ENCODE data around the gene TENM4.
"Not testable (repeated sequence)": the region's sequence is repeated elsewhere in the genome, so short reads cannot be mapped to it uniquely, and the experiment has no call there.

TENM4 gene

DNA sequence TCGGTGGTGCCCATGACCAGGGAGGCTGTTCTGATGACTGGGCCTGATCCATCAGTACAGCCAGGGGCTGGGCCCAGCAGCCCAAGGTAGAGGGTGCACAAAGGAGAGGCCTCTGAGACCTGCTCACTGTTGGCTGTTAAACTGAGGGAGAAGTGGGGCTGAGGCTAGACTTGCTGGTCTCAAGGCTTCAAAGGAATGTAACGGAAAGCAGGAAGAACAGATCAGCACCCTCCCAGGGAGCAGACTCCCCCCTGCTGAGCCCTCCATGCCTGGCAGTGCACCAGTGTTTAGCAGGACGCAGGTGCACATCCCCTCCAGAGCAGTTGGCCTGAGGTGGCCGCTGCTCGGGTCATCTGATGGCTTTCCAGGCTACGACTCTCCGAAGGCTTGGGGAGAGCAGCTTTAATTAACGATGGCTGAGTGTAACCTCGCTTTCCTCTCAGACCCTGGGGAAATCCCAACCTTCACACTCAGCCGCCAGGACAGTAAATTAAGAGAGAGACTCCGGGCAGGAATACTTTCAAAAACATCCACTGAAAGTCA, 610.5 kb downstream of the TENM4 start:
- no peak for DNase-seq
- in situ Hi-C loops (cut with HindIII; ENCODE audit: low pct_ligation_motif_present, low pct_unique_long_range_greater_than_20kb, low sequenced_read_pairs), result no loop called here

DNA sequence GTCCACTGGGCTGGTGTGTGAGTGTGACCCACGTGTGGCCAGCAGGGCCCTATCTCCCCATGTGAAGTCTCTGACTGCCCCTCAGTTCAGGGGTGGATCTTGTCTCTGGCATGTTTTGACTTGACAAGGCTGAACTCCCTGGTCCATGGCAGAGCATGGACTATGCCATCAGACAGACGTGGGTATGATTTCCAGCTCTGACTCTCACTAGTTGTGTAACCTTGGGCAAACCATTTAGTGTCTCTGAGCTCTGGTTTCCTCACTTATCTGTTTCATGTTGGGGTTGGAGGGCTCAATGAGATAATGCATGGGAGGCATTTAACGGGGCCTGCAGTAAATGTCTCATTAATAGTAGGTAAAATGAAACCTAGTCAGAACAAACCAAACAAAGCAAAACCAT, 611.7 kb downstream of the TENM4 start:
- in situ Hi-C loops (cut with HindIII; ENCODE audit: low pct_ligation_motif_present, low pct_unique_long_range_greater_than_20kb, low sequenced_read_pairs), result no loop called here

DNA sequence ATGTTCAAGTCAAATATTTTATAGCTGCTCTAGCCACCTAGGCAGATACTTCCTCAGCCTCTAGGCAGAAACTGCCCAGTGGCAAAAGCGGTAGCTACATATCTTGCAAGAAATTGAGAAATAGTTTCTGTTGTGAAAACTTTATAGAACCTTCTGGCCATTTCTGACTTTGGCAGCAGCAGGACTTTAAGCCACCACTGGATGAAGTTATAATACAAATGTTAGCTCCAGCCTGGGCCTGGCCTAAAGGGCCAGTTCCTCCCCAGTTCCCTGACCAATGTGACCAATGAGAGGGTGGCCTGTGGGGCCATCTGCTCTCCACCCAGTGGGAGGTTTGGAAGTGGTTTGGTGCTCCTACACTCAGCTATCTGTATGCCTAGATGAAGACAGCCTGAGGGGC, 612.2 kb downstream of the TENM4 start:
- DNase-seq, result no peak
- in situ Hi-C loops (cut with HindIII; ENCODE audit: low pct_ligation_motif_present, low pct_unique_long_range_greater_than_20kb, low sequenced_read_pairs), result no loop called here

More for the DNA sequence above, 611.7 kb downstream of the TENM4 start:
- DNase-seq, result no peak

DNA sequence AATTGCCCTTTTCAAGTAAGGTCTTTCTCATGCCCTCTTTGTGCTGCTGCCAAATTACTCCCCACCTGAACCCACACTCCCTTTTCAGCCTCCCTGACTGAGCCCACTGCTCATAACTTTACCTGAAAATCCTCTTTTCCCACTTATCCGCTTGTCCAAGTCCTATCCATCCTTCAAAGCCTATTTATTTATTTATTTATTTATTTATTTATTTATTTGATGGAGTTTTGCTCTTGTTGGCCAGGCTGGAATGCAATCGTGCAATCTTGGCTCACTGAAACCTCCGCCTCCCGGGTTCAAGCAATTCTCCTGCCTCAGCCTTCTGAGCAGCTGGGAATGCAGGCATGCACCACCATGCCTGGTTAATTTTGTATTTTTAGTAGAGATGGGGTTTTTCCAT, 613.5 kb downstream of the TENM4 start:
- DNase-seq; in situ Hi-C loops (cut with HindIII; ENCODE audit: low pct_ligation_motif_present, low pct_unique_long_range_greater_than_20kb, low sequenced_read_pairs): not testable (repeated sequence)

DNA sequence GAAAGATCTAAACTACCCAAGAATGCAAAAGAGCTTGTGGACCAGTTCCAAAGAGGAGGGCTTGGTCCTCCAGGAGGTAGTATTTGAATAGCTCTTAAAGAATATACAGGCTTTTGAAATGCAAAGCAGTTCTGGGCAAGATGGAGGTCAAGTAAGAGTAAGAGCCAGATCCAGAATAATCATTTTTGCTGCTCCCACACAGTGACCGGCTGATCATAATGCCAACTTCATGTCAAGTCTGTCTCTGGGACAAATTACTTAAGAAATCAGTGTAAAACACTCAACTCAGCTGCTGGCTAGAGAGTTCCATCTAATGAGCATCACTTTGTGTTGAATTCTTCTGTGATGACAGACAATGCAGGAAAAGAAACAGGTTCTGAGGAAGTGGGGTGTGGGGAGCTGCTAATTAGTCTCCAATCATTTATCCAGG, 615.2 kb downstream of the TENM4 start:
- in situ Hi-C loops (cut with HindIII; ENCODE audit: low pct_ligation_motif_present, low pct_unique_long_range_greater_than_20kb, low sequenced_read_pairs), result no loop called here
- DNase-seq, result no peak

DNA sequence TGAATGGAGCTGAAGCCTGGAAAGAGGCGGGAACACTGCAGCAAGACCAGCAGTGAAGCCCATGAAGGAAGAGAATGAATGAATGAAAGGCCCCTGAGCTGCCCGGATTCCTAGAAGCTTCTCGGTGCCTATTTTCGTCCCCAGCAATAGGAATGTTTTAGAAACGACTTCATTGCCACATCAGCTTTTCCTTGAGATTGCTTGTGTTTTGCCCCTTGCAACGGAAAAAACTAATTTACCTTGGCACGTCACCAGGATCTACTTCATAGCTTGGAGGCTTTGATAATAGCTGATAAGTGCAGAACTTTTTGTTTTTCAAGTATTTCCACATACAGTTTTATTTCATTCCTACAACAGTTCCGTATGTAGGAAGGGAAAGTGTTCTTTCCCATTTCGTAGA, 617.2 kb downstream of the TENM4 start:
- in situ Hi-C loops (cut with HindIII; ENCODE audit: low pct_ligation_motif_present, low pct_unique_long_range_greater_than_20kb, low sequenced_read_pairs), result no loop called here
- DNase-seq, result no peak

DNA sequence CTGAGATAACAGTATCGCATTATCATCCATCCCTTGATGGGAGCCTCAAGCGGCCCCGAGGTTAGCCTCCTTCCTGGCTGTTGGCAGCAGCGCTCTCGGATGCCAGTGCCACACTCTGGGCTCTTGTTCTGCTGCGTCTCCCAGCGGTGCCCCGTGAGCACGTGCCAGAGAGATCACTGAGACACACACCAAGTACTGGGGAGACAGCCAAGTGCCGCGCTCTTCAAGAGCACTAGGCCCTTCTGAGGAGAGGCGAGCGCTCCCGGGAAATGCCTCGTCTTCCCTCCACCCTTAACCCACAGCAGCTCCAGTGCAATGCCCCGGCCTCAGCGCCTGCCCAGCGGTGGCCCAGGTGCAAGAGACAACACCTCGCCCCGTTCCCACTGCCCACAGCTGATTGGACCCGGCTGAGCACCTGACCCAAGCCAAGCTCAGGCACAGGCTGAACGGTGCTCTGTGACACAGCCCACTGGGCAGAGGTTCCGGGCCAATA, 617.9 kb downstream of the TENM4 start:
- no peak for DNase-seq
- in situ Hi-C loops (cut with HindIII; ENCODE audit: low pct_ligation_motif_present, low pct_unique_long_range_greater_than_20kb, low sequenced_read_pairs), result no loop called here

DNA sequence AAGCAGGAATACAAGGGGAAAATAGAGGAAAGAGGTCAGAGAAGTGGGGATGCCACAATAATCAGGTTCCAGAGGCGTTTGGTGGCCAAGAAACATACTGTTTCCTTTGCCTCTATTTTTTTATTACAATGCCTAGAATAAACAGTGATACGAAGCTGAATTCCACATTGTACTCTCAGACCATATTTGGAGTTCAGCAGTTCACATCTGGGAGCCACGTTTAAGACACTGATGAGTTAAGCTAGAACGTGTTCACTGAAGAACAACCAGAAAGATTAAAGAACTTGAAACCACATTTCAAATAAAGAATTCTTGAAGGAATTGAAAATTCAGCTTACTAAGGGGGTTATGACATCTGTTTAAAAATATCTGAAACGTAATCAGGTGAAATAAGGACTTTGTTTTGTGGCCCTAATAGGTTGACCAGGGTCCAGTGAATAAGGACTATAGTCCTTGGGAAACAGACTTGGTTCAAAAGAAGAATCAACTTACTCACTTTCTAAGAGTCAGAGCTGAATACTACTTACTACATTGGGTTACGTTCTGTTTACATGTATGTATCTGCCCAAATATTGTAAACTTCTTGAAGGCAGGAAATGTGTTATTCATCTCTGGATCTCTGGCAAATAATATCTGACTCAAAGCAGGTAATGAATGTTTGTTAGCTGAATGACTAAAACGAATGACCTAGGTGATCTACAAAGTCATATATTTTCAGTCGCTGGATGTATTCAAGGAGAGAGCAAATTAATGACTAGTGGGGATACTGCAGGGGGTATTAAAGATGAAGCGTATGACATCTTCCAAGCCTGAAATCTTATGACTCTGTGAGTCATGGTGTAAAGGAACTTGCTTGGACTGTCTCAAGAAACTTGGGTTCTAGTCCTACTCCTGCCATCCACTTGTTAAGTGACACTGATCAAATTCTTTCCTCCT, 619.2 kb downstream of the TENM4 start:
- DNase-seq, result no peak
- in situ Hi-C loops (cut with HindIII; ENCODE audit: low pct_ligation_motif_present, low pct_unique_long_range_greater_than_20kb, low sequenced_read_pairs), result no loop called here

DNA sequence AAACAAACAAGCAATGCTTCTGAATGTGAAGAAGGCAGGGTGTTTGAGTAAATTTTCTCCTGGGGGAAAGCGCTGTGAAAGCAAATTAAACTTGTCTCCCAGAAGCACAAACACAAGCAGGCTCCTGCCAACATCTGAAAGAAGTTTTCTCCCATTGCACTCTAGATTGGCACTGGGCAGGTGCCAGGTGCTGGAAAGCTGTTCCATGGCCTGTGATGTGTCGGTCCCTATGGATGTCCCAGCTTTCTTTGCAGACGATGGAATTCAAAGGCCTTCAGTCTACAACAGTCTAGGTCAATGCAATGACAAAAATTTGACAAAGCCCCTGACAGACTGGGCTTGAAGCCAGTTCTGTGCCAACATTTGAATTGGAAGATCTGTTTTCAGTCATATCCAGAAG, 620.1 kb downstream of the TENM4 start:
- no peak for DNase-seq
- in situ Hi-C loops (cut with HindIII; ENCODE audit: low pct_ligation_motif_present, low pct_unique_long_range_greater_than_20kb, low sequenced_read_pairs), result no loop called here

DNA sequence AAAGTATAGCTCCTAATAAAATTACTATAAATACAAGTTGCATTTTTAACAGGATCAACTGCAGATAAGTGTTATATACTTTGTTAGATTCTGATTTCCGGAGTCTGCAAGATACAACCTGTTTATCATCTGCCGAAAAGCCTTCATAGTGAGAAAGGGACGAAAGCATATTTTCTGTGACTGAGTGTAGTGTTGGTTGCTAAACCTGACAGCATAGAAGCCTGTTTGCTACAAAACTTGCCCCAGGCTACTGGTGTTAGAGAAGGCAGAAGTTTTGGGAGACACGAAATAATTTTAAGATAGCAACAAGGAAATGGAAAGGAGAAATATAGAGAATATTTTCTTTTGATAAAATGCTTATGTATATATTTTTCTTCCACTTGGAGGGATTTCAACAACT, 622.6 kb downstream of the TENM4 start:
- in situ Hi-C loops (cut with HindIII; ENCODE audit: low pct_ligation_motif_present, low pct_unique_long_range_greater_than_20kb, low sequenced_read_pairs), result no loop called here
- DNase-seq, result no peak

DNA sequence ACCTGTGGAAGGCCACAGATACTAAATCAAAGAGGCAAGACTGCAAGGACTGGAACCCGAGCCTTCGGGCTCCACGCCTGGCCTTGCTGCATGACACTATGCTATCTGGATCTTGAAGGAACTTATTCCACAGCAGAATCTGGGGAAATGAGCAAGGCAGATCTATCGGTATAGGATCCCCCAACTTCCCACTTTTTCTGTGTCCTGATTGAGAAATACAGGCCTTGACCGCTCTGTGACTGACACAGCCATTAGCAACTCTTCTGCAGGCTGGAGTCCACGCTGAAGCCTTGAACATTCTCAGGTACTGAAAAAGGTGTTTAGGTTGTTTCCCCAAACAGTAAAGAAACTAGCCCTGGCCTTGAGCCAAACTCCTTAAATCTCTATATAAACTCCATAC, 625.0 kb downstream of the TENM4 start:
- DNase-seq, result no peak
- in situ Hi-C loops (cut with HindIII; ENCODE audit: low pct_ligation_motif_present, low pct_unique_long_range_greater_than_20kb, low sequenced_read_pairs), result no loop called here

DNA sequence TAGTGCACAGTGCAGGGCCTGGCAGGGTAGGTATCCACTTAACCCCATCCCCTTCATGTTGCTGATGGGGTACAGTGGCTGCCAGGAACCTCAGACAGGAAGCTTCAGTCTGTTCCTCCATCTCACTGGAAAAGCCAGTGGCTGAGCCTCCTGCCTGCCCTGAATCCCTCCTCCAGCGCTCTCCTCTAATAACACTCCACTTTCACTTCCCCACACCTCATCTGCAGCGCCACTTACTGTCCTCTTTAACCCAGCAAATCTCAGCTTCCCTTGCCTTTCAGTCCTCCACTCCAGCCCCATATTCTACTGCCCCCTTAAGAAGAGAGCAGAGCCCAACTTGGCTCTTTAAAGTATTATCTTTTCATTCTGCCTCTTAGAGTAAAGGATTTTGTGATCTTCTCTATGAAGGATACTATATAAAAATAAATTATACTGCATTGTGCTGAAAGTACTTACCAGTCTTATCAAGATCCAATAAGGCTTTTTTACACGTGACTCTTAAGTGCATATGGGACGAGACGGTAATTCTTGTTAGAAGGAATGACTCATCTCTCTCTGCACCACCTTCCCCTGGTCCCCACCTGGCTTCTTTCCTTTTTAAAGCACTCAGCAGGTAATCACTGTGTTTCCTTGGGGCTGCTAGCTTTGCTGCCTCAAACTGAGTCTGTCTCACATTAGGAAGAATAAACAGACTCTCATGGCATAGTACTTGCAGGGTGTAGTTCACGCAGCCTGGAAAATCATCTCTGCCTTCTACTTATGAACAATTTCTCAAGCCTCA, 628.1 kb downstream of the TENM4 start:
- DNase-seq, result no peak
- in situ Hi-C loops (cut with HindIII; ENCODE audit: low pct_ligation_motif_present, low pct_unique_long_range_greater_than_20kb, low sequenced_read_pairs), result no loop called here

DNA sequence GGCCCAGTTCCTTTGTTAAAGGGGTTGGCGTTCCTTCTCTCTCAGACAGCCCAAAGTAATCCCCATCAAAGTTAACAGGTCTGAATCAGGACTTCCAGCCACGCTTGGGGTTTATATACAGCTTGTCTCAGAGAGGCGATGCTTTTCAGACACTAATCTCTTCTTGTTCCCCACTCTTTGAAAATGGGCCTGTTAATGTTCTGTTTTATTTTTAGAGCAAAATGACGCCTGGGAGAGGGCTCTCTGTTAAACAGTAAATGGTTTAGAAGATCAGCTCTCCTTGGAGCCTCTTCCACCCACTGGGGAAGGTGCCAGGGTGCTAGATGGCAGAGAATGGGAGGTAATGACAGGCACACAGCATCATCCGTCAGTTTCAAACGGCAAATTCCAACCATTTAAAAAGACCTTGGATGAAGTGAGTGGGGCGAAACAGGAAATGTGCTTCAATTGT, 630.2 kb downstream of the TENM4 start:
- in situ Hi-C loops (cut with HindIII; ENCODE audit: low pct_ligation_motif_present, low pct_unique_long_range_greater_than_20kb, low sequenced_read_pairs), result no loop called here
- no peak for DNase-seq

DNA sequence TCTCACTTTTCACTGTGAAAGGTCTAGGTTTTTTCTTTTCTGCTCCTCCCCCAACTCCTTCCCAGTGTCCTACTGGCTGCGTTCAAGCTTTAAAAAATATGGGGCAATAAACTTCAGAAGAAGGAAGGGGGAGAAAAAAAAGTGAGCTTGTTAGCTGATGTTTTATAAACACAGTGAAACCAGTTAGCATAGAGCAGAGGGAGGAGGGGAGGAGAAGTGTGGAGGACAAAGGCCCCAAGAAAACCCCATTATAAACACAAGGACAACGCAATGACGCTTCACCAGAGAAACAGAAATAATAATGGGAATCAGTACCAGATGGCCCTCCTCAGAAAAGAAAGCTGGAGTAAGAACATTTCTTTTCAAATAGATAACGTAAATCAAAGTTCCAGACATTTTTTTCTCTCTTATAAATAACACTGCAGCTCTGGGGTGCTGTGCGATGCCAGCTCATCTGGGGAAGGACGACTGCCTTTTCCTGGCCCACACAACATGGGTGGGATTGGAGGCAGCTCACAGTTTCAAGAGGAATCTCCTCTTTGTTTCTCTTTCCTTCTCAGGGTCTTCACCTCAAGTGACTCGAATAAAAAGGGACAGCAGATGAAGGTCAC, 630.8 kb downstream of the TENM4 start:
- in situ Hi-C loops (cut with HindIII; ENCODE audit: low pct_ligation_motif_present, low pct_unique_long_range_greater_than_20kb, low sequenced_read_pairs), result no loop called here
- no peak for DNase-seq

DNA sequence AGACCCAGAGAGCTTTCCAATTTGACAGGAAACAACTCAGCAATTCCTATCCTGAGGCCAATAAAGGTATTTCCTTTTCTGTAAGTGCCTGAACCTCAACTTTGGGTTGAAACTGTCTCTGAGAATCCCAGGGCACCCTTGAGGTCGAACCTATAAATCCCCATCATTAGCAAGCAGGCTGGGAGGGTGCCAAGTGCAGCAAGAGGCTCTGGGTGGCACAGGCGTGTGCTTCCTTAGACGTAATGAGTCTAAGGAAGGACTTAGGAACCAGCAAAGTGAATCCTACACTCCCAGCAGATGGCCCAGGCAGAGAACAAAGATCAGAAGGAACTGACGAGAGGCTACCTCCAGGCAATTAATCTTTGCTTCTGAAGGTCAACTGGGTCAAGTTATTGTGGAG, 631.9 kb downstream of the TENM4 start:
- in situ Hi-C loops (cut with HindIII; ENCODE audit: low pct_ligation_motif_present, low pct_unique_long_range_greater_than_20kb, low sequenced_read_pairs), result no loop called here
- DNase-seq, result no peak

DNA sequence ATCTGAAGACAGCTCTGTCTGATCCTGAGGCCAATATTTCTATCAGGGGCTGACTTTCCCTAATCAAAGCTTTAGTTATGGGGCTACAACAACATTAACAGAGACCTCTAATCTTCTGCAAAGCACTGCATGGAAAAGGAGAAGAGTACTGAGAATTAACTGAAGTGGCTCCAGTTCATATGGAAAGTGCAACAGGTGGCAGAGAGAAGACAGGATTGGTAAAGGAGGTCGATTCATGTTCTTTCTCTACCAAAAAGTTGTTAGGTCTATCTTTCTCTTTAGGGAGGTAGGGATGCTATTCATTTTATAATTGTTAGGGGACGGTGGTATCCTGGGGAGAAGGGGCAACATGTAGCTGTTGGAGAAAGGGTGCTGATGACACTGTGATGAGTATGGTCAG, 633.5 kb downstream of the TENM4 start:
- DNase-seq, result no peak
- in situ Hi-C loops (cut with HindIII; ENCODE audit: low pct_ligation_motif_present, low pct_unique_long_range_greater_than_20kb, low sequenced_read_pairs), result no loop called here

DNA sequence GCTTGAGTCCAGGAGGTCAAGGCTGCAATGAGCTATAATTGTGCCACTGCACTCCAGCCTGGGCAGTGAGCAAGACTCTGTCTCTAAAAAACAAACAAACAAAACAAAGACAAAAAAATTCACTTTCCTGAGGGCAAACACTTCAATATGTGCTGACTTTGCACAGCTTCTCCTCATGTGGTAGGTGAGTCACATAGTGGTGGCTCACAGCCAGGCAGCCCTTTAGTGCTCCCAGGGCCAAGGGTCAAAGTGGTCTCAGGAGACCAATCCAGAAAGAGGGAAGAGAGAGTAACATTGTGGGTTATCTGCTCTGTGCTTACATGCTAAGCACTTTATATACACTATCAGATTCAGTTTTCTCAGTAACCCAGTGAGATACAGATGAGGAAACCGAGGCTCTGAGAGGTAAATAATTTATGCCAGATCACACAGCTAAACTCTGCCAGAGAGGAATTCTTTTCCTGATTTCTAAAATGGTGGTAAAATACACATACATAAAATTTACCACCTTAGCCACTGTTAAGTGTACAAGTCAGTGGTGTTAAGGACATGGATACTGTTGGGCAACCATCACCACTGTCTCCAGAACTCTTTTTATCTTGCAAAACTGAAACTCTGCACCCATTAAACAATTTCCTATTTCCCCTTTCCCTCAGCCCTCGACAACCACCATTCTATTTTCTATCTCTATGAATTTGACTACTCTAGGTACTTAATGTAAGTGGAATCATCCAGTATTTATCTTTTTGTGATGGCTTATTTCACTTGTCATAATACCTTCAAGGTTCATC, 634.4 kb downstream of the TENM4 start:
- in situ Hi-C loops (cut with HindIII; ENCODE audit: low pct_ligation_motif_present, low pct_unique_long_range_greater_than_20kb, low sequenced_read_pairs), result no loop called here
- no peak for DNase-seq

DNA sequence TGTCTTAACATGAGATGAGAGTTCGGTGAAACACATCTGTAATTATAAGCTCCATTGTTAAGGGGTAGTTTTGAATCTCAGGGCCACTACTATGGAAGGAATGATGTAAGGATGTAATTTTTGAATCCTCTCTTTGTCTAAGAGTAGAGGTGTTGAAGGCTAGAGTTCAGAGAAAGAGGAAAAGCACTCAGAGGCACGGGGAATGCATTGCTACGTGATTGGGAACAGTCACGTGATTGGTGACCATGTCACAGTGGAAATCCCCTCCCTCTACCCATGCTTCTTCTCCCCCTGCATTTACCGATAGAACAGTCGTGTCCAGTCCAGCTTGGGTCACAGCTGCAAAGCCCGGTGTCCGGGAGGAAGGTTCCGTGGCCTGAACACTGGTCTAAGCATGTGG, 635.8 kb downstream of the TENM4 start:
- DNase-seq, result no peak
- in situ Hi-C loops (cut with HindIII; ENCODE audit: low pct_ligation_motif_present, low pct_unique_long_range_greater_than_20kb, low sequenced_read_pairs), result no loop called here

Measured in ACHN (cell line).